CD8-positive, alpha-beta memory T cell (primary cell): ENCODE data around the gene OLR1. TPM values are rescaled to one million over a fixed set of nuclear protein-coding genes. Genes with fewer than 3 reads are reported as not detected.
"Not testable (repeated sequence)": the region's sequence is repeated elsewhere in the genome, so short reads cannot be mapped to it uniquely, and the experiment has no call there.

Source experiments
- CTCF ChIA-PET: fragments of 350-600 bp; sonication (Branson Sonifier 250); formaldehyde crosslinking; loops from one replicate; lab custom pipeline; 2021; ENCODE audit warnings: antibody characterized with exemption; lab: Charles Lee
- POLR2A ChIA-PET: fragments of 350-600 bp; sonication (Branson Sonifier 250); formaldehyde crosslinking; loops from one replicate; lab custom pipeline; 2021; ENCODE audit warnings: antibody characterized with exemption; lab: Charles Lee
- DNase-seq, 5 donors: peaks; one replicate each; pipeline versions ENCODE4 v3.0.0 to v3.0.0-alpha.2; 2020 to 2022; ENCODE audit warnings: mixed read lengths in 1 of 5
- H3K27ac ChIP-seq: one replicate; pipeline ENCODE4 v1.7.0; 2013; ENCODE audit warnings: low read depth, mild to moderate bottlenecking, low read length, moderate library complexity
- H3K27me3 ChIP-seq: 2 replicates; pipeline ENCODE4 v1.7.0; 2013; ENCODE audit warnings: low read length, mild to moderate bottlenecking; ENCODE audit not compliant: insufficient read depth, poor library complexity, severe bottlenecking
- H3K36me3 ChIP-seq: 2 replicates; pipeline ENCODE4 v1.7.0; 2013; ENCODE audit warnings: mild to moderate bottlenecking, low read length, moderate library complexity; ENCODE audit not compliant: insufficient read depth
- H3K4me1 ChIP-seq: 2 replicates; pipeline ENCODE4 v1.7.0; 2013; ENCODE audit warnings: mild to moderate bottlenecking, low read length, moderate library complexity; ENCODE audit not compliant: insufficient read depth
- H3K4me3 ChIP-seq: 2 replicates; pipeline ENCODE4 v1.7.0; 2013; ENCODE audit warnings: mild to moderate bottlenecking, low read length
- H3K9me3 ChIP-seq: 2 replicates; pipeline ENCODE4 v1.7.0; 2013; ENCODE audit warnings: mild to moderate bottlenecking, low read length
- H3K27ac Mint-ChIP-seq, 8 donors: one replicate each; pipeline ENCODE4 v1.8.0; 2020 to 2021; ENCODE audit warnings: mixed read lengths in 8 of 8, mild to moderate bottlenecking in 6 of 8, inconsistent platforms in 3 of 8, moderate library complexity in 3 of 8
- H3K27me3 Mint-ChIP-seq, 2 donors: one replicate each; pipeline ENCODE4 v1.8.0; 2020 to 2021; ENCODE audit warnings: mixed read lengths in 2 of 2, mild to moderate bottlenecking in 1 of 2, moderate library complexity in 1 of 2
- H3K36me3 Mint-ChIP-seq, 3 donors: one replicate each; pipeline ENCODE4 v1.8.0; 2020 to 2021; ENCODE audit warnings: mixed read lengths in 3 of 3, inconsistent platforms in 1 of 3, mild to moderate bottlenecking in 1 of 3
- H3K4me1 Mint-ChIP-seq, 3 donors: one replicate each; pipeline ENCODE4 v1.8.0; 2020 to 2021; ENCODE audit warnings: mixed read lengths in 3 of 3, inconsistent platforms in 1 of 3, mild to moderate bottlenecking in 1 of 3
- H3K4me3 Mint-ChIP-seq, 7 donors: one replicate each; pipeline ENCODE4 v1.8.0; 2020 to 2021; ENCODE audit warnings: mixed read lengths in 7 of 7, mild to moderate bottlenecking in 6 of 7, moderate library complexity in 4 of 7, inconsistent platforms in 2 of 7
- H3K9me3 Mint-ChIP-seq, 5 donors: one replicate each; pipeline ENCODE4 v1.8.0; 2020 to 2022; ENCODE audit warnings: mixed read lengths in 5 of 5, mild to moderate bottlenecking in 3 of 5, moderate library complexity in 2 of 5, inconsistent platforms in 1 of 5
- polyA plus RNA-seq: library from polyadenylated mRNA; unstranded; fragments of 300-500 nt; fragmentation: Illumina TruSeq; gene quantifications from one replicate; pipeline ENCODE4 v1.2.3, GENCODE V29; 2021
- total RNA-seq, 2 experiments: library from RNA; stranded (reverse); gene quantifications; one replicate each; pipeline ENCODE4 v1.2.3, GENCODE V29; 2021

Gene OLR1
- total and polyA plus RNA-seq, 3 experiments from 2014 or later: 0.11 to 0.42 TPM; not detected in 1

DNA sequence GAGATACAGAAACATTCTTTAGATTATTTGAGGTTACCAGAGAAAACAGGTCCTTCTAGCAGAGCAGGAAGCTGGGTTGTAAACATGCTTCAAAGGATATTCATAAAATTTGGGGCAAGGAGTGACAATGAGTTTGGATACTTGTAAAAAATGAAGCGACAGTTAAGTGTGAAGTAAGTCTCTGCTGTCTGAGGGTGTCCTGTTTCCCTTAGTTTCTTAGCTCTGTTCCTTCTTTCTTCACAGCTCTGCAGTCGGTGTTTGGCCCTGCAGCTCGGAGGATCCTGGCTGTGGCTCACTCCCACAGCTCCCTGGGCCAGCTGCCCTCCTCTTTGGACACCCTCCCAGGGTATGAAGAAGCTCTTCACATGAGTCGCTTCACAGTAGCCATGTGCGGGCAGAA is 17.7 kb upstream of the OLR1 start:
- Mint-ChIP-seq H3K27me3 (peaks cover 25 to 30% of the 10 kb centered on the region in 2 donors), H3K36me3 (no peaks in the 10 kb centered on the region), H3K27ac (no peak overlapping the region), H3K4me1 (peaks cover 4 to 8% (median 5%) of the 10 kb centered on the region in 3 donors), H3K4me3 (no peak overlapping the region), H3K9me3 (no peaks in the 10 kb centered on the region)
- Histone ChIP-seq H3K4me1 (no peaks in the 10 kb centered on the region), H3K4me3 (no peak overlapping the region), H3K27ac (no peak overlapping the region), H3K27me3 (no peaks in the 10 kb centered on the region), H3K9me3 (no peaks in the 10 kb centered on the region), H3K36me3 (no peaks in the 10 kb centered on the region)
- DNase-seq: no peak
- ChIA-PET CTCF (interaction anchor here (0.8 to 2.9 kb wide), 5 partner anchors 9 to 37 kb away, joined by 3 to 40 read pairs (median 4); no protein-coding TSS in a partner anchor), POLR2A (interaction anchor here (0.7 kb wide), 1 partner anchor 1759 kb away, joined by 3 read pairs; no protein-coding TSS in a partner anchor)

- H3K4me3 ChIP-seq, H3K9me3 ChIP-seq, H3K9me3 Mint-ChIP-seq, H3K27me3 ChIP-seq, H3K36me3 Mint-ChIP-seq, CTCF ChIA-PET, DNase-seq, H3K27ac ChIP-seq, H3K4me1 ChIP-seq, H3K27ac Mint-ChIP-seq, POLR2A ChIA-PET, H3K36me3 ChIP-seq, H3K4me3 Mint-ChIP-seq: not testable (repeated sequence)
- Mint-ChIP-seq H3K4me1 (peaks cover 5 to 13% (median 8%) of the 10 kb centered on the region in 3 donors), H3K27me3 (peaks cover 29 to 42% of the 10 kb centered on the region in 2 donors)
Observed at GRCh38 chr12:10186958-10187357, 15.0 kb upstream of the OLR1 start.

GRCh38 chr12:10186299-10186698 is 14.4 kb upstream of the OLR1 start:
- ChIA-PET POLR2A (interaction anchor here (0.6 kb wide), 1 partner anchor 10 kb away, joined by 4 read pairs; no protein-coding TSS in a partner anchor), CTCF (no interaction called here)
- DNase-seq: no peak
- H3K9me3 ChIP-seq: no peaks in the 10 kb centered on the region
- H3K36me3 ChIP-seq: no peaks in the 10 kb centered on the region
- no peak overlapping the region for H3K4me3 ChIP-seq
- no peaks in the 10 kb centered on the region for H3K27me3 ChIP-seq
- H3K27me3 Mint-ChIP-seq: peaks cover 29 to 41% of the 10 kb centered on the region in 2 donors
- no peaks in the 10 kb centered on the region for H3K36me3 Mint-ChIP-seq
- no peak overlapping the region for H3K27ac Mint-ChIP-seq
- H3K27ac ChIP-seq: no peak overlapping the region
- H3K4me1 Mint-ChIP-seq: peaks cover 5 to 13% (median 8%) of the 10 kb centered on the region in 3 donors
- H3K9me3 Mint-ChIP-seq: no peaks in the 10 kb centered on the region
- H3K4me1 ChIP-seq: no peaks in the 10 kb centered on the region
- H3K4me3 Mint-ChIP-seq: no peak overlapping the region

GRCh38 chr12:10184261-10184843 is 12.4 kb upstream of the OLR1 start:
- no peak for DNase-seq
- Histone ChIP-seq H3K36me3 (no peaks in the 10 kb centered on the region), H3K4me1 (no peaks in the 10 kb centered on the region), H3K9me3 (no peaks in the 10 kb centered on the region), H3K27me3 (no peaks in the 10 kb centered on the region), H3K4me3 (no peak overlapping the region), H3K27ac (no peak overlapping the region)
- peaks cover 29 to 54% of the 10 kb centered on the region in 2 donors for H3K27me3 Mint-ChIP-seq
- ChIA-PET CTCF (no interaction called here), POLR2A (no interaction called here)
- no peaks in the 10 kb centered on the region for H3K9me3 Mint-ChIP-seq
- H3K4me3 Mint-ChIP-seq: no peak overlapping the region
- no peak overlapping the region for H3K27ac Mint-ChIP-seq
- H3K4me1 Mint-ChIP-seq: peaks cover 0 to 8% (median 2%) of the 10 kb centered on the region in 3 donors
- H3K36me3 Mint-ChIP-seq: no peaks in the 10 kb centered on the region

DNA sequence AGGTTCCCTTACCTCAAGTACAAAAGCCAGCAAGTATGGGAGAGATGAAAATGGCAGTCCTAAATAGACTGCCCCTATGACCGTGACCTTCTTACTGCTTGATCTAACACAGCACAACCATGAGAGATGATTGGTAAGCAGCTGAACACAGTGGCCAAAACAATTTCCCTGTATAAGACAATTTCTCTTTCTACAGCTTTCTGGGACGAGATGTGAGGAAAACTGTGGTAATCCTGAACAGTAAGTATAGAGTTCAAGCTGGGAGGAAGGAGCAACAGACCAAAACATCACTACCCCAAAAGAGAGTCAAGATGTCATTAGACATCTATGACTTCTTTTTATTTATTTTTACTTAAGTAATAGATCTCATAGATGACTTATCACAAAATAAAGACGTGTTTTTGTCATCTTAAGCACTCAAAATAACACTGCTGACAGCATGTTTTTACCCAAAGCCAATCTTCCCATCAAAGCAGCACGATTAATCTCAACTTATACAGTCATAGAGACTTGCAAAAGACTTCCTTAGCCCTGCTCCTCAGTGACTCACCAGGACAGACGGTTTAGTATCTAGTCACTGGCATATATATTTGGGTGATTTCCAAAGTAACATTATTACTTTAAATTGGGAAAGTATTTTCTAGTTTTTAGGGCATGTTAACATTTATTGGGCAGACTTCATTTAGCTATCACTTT is 10.6 kb upstream of the OLR1 start:
- Histone ChIP-seq H3K9me3 (no peaks in the 10 kb centered on the region), H3K27me3 (no peaks in the 10 kb centered on the region), H3K27ac (no peak overlapping the region), H3K36me3 (no peaks in the 10 kb centered on the region), H3K4me3 (no peak overlapping the region), H3K4me1 (no peaks in the 10 kb centered on the region)
- no peaks in the 10 kb centered on the region for H3K36me3 Mint-ChIP-seq
- ChIA-PET POLR2A (no interaction called here), CTCF (interaction anchor here (0.8 kb wide), 1 partner anchor 28 kb away, joined by 3 read pairs; no protein-coding TSS in a partner anchor)
- H3K4me3 Mint-ChIP-seq: no peak overlapping the region
- peaks cover 35 to 61% of the 10 kb centered on the region in 2 donors for H3K27me3 Mint-ChIP-seq
- no peaks in the 10 kb centered on the region for H3K9me3 Mint-ChIP-seq
- DNase-seq: no peak
- H3K4me1 Mint-ChIP-seq: peaks cover 0 to 8% (median 2%) of the 10 kb centered on the region in 3 donors
- H3K27ac Mint-ChIP-seq: peak overlapping the region in 1 of 8 donors; percentile 39

DNA sequence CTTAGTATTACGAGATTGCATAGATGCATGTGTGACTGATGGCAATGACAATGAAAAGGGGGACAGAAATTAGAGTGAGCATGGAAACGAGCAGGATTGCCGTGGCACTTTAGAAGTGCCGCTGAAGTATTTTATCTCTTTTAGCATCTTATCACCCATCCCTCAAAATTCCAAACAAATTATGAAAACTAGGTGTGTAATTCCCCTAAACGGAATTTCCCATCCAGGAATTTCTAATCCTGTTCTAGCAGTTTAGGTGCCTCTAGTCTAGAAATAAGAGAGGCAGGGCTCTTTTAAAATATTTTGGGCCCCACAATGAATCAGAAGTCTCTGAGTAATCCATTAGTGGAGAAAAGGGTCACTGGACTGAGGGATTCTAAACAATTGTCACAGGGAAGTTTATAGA is 7.8 kb upstream of the OLR1 start:
- no peak for DNase-seq
- H3K4me1 Mint-ChIP-seq: peaks cover 0 to 8% (median 2%) of the 10 kb centered on the region in 3 donors
- H3K27ac Mint-ChIP-seq: no peak overlapping the region
- no peaks in the 10 kb centered on the region for H3K4me1 ChIP-seq
- no peaks in the 10 kb centered on the region for H3K36me3 Mint-ChIP-seq
- H3K9me3 Mint-ChIP-seq: no peaks in the 10 kb centered on the region
- H3K27me3 Mint-ChIP-seq: peaks cover 22 to 59% of the 10 kb centered on the region in 2 donors
- H3K36me3 ChIP-seq: no peaks in the 10 kb centered on the region
- POLR2A ChIA-PET: no interaction called here
- no peak overlapping the region for H3K27ac ChIP-seq
- CTCF ChIA-PET: no interaction called here
- H3K27me3 ChIP-seq: no peaks in the 10 kb centered on the region
- H3K9me3 ChIP-seq: no peaks in the 10 kb centered on the region
- no peak overlapping the region for H3K4me3 ChIP-seq
- H3K4me3 Mint-ChIP-seq: no peak overlapping the region

- Mint-ChIP-seq H3K27ac (no peak within 1 kb of the TSS), H3K9me3 (no peaks in the 10 kb centered on the region), H3K36me3 (no peaks in the 10 kb centered on the region), H3K4me3 (no peak within 1 kb of the TSS), H3K4me1 (peaks cover 0 to 8% (median 2%) of the 10 kb centered on the region in 3 donors), H3K27me3 (peaks cover 15 to 57% of the 10 kb centered on the region in 2 donors)
- H3K27ac ChIP-seq: no peak within 1 kb of the TSS
- H3K27me3 ChIP-seq: no peaks in the 10 kb centered on the region
- POLR2A ChIA-PET: no interaction called here
- CTCF ChIA-PET: no interaction called here
- H3K4me3 ChIP-seq: no peak within 1 kb of the TSS
- no peaks in the 10 kb centered on the region for H3K4me1 ChIP-seq
- DNase-seq: no peak
- no peaks in the 10 kb centered on the region for H3K36me3 ChIP-seq
- no peaks in the 10 kb centered on the region for H3K9me3 ChIP-seq
Observed at GRCh38 chr12:10178821-10179220, 6.9 kb upstream of the OLR1 start, which contains the start of gene TMEM52B. TSS of gene TMEM52B (plus strand) at chr12:10179032. CDS start at chr12:10179575, 543 bp downstream.
